HG02840 (cell line): Measurements from ENCODE around the gene OR6Q1.
"Not testable (repeated sequence)": the region's sequence is repeated elsewhere in the genome, so short reads cannot be mapped to it uniquely, and the experiment has no call there.

ENCODE experiments used
- ATAC-seq: cut with Tn5 transposase; IDR thresholded peaks from one replicate; pipeline ENCODE4 v1.9.1; 2021; ENCODE audit warnings: mild to moderate bottlenecking, moderate library complexity, moderate number of reproducible peaks; ENCODE audit not compliant: unreplicated experiment, low FRiP score

OR6Q1 gene

GRCh38 chr11:58030653-58031052 lies at the start of gene OR6Q1:
Gene OR6Q1 (plus strand): TSS chr11:58030953. CDS start chr11:58030953, 0 bp downstream.
- no peak for ATAC-seq

GRCh38 chr11:57981536-57981935 lies 49.2 kb upstream of the OR6Q1 start:
- ATAC-seq: no peak

GRCh38 chr11:57982776-57983175 lies 48.0 kb upstream of the OR6Q1 start:
- no peak for ATAC-seq

GRCh38 chr11:57983191-57983590 lies 47.6 kb upstream of the OR6Q1 start:
- no peak for ATAC-seq

- not testable (repeated sequence) for ATAC-seq
These were observed 31.2 kb upstream of the OR6Q1 start for GRCh38 chr11:57999523-57999922.

- not testable (repeated sequence) for ATAC-seq
These were observed 30.7 kb upstream of the OR6Q1 start for GRCh38 chr11:58000021-58000420.

GRCh38 chr11:58000699-58001098 lies 30.1 kb upstream of the OR6Q1 start:
- no peak for ATAC-seq

- ATAC-seq: no peak
These were observed 27.7 kb upstream of the OR6Q1 start for GRCh38 chr11:58003036-58003435.

GRCh38 chr11:58003591-58003990 lies 27.2 kb upstream of the OR6Q1 start:
- ATAC-seq: no peak

GRCh38 chr11:58004664-58005063 lies 26.1 kb upstream of the OR6Q1 start:
- no peak for ATAC-seq

- ATAC-seq: no peak
These were observed 23.8 kb upstream of the OR6Q1 start for GRCh38 chr11:58006940-58007339.

- no peak for ATAC-seq
These were observed 19.0 kb upstream of the OR6Q1 start for GRCh38 chr11:58011771-58012170.

- no peak for ATAC-seq
These were observed 7.3 kb upstream of the OR6Q1 start, which contains the start of gene OR9Q1 for GRCh38 chr11:58023435-58023931. Gene OR9Q1 (plus strand): TSS chr11:58023881. CDS start chr11:58179445, 155,564 bp downstream.

GRCh38 chr11:58024601-58025091 lies 6.1 kb upstream of the OR6Q1 start:
- ATAC-seq: no peak

- ATAC-seq: no peak
These were observed 3.4 kb upstream of the OR6Q1 start for GRCh38 chr11:58027341-58027740.

GRCh38 chr11:58028687-58029411 lies 1.9 kb upstream of the OR6Q1 start:
- no peak for ATAC-seq

GRCh38 chr11:58034471-58034870 lies 3.7 kb downstream of the OR6Q1 start:
- no peak for ATAC-seq

GRCh38 chr11:58039589-58039988 lies 8.8 kb downstream of the OR6Q1 start:
- no peak for ATAC-seq

GRCh38 chr11:58043379-58043778 lies 12.6 kb downstream of the OR6Q1 start:
- ATAC-seq: no peak

- no peak for ATAC-seq
These were observed 15.5 kb downstream of the OR6Q1 start for GRCh38 chr11:58046231-58046630.

- no peak for ATAC-seq
These were observed 17.1 kb downstream of the OR6Q1 start for GRCh38 chr11:58047818-58048217.

GRCh38 chr11:58055806-58056401 lies 25.2 kb downstream of the OR6Q1 start:
- ATAC-seq: no peak
